ENCODE data around the gene FAM170B. TPM values are rescaled to one million over a fixed set of nuclear protein-coding genes. Genes with fewer than 3 reads are reported as not detected.

FAM170B gene
- not detected for total RNA-seq
- long read RNA-seq = 0 reads

DNA sequence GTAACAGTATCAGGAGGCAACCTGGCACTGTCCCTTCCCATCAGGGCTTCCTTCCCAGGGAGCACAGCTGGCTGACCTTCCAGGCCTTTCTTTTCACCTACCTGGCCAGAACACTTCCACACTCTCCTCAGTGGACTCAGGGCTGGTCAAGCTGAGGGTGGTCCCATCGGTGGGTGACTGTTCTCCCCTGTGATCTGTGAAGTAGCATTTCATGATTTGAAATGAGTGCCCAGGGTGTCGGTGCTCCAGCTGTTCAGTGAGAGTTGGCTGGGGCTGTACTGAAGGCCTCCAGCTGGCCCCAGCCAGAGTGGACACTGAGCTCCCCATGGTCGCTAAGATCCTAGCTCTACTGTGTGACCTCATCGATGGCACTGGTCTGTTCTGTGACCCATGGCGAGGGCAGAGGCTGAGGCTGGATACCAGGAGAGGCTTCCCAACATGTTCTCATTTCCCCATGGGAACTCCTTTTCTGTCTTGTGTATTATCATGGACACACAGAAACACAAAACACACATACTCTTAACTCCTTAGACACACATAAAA is at the start of gene FAM170B:
Gene FAM170B (minus strand): TSS at position 316 of the 543 bp plus-strand sequence. CDS start 103 bp downstream, at position 213.
- TF ChIP-seq, protein P1, sequence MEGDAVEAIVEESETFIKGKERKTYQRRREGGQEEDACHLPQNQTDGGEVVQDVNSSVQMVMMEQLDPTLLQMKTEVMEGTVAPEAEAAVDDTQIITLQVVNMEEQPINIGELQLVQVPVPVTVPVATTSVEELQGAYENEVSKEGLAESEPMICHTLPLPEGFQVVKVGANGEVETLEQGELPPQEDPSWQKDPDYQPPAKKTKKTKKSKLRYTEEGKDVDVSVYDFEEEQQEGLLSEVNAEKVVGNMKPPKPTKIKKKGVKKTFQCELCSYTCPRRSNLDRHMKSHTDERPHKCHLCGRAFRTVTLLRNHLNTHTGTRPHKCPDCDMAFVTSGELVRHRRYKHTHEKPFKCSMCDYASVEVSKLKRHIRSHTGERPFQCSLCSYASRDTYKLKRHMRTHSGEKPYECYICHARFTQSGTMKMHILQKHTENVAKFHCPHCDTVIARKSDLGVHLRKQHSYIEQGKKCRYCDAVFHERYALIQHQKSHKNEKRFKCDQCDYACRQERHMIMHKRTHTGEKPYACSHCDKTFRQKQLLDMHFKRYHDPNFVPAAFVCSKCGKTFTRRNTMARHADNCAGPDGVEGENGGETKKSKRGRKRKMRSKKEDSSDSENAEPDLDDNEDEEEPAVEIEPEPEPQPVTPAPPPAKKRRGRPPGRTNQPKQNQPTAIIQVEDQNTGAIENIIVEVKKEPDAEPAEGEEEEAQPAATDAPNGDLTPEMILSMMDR (IDR thresholded peaks at IDR 0.05) = no peak
- TF ChIP-seq POLR2A (IDR thresholded peaks at IDR 0.05) = no peak
- DNase-seq (no peak), ATAC-seq (no peak)
- H3K9me3 ChIP-seq = no peaks in the 10 kb centered on the region
- no peak within 1 kb of the TSS for H3K4me3 ChIP-seq
- H3K27me3 ChIP-seq = no peaks in the 10 kb centered on the region
- H3K36me3 ChIP-seq = no peaks in the 10 kb centered on the region
- whole genome bisulfite sequencing (ENCODE audit: insufficient coverage, low coverage, low lambda C conversion rate, missing lambda C conversion rate) = 100% methylated on average over 1 of the region's 5 CpGs
- H3K4me1 ChIP-seq = no peaks in the 10 kb centered on the region
- H3K27ac ChIP-seq = no peak within 1 kb of the TSS
- intact Hi-C loops (cut with DNase I) = no loop called here

DNA sequence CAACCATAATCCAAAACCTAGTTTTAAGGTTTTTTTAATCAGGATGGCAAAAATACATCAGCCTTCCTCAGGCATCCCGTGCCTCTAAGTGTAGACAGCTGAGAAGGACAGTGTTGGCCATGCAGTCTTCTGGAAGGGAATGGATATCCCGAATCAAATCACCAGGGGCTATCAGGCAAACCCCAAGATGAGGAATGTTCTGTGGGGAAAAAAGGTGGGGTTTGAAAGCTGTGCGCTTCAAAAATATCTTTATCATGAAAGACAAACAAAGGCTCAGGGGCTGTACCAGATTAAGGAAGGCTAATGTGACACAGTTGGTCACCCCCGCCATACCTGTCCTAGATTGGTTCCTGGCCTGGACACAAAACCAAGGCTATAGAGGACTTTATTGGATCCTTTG is 49.0 kb upstream of the FAM170B start:
- WGBS (ENCODE audit: insufficient coverage, low coverage, low lambda C conversion rate, missing lambda C conversion rate) = 77% methylated on average over 4 of the region's 4 CpGs
- H3K9me3 ChIP-seq = no peaks in the 10 kb centered on the region
- no peak for TF ChIP-seq POLR2A (IDR thresholded peaks at IDR 0.05)
- TF ChIP-seq, protein P1 (IDR thresholded peaks at IDR 0.05) = no peak
- no peak for ATAC-seq
- no peaks in the 10 kb centered on the region for H3K36me3 ChIP-seq
- H3K4me3 ChIP-seq = no peak overlapping the region
- no peak overlapping the region for H3K27ac ChIP-seq
- no peaks in the 10 kb centered on the region for H3K27me3 ChIP-seq
- peaks cover 0 to 3% (median 0%) of the 10 kb centered on the region in 4 donors for H3K4me1 ChIP-seq
- intact Hi-C loops (cut with DNase I) = no loop called here
- DNase-seq = no peak

DNA sequence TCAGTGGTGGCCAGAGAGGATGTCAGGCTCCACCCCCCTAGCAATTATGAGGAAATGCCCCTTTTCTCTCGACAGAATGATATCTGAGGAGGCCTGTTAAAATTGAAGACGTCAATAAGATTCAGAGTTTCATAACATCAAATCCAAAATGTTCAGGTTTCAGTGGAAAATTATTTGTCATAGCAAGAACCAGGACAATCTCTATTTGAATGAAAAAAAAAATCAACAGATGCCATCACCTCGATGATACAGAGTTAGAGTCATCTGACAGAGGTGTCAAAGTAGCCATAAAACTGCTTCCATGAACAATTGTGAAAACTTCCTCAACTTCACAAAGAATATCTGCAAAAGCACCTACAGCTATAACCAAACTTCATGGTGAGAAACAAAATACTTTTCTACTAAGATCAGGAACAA is 46.6 kb upstream of the FAM170B start:
- Histone ChIP-seq H3K9me3 (no peaks in the 10 kb centered on the region), H3K36me3 (no peaks in the 10 kb centered on the region), H3K4me1 (peaks cover 0 to 10% (median 0%) of the 10 kb centered on the region in 4 donors), H3K27ac (no peak overlapping the region), H3K27me3 (no peaks in the 10 kb centered on the region), H3K4me3 (no peak overlapping the region)
- WGBS (ENCODE audit: insufficient coverage, low coverage, low lambda C conversion rate, missing lambda C conversion rate) = 16% methylated on average over 3 of the region's 3 CpGs
- ATAC-seq (no peak), DNase-seq (no peak)
- intact Hi-C loops (cut with DNase I) = no loop called here
- no peak for TF ChIP-seq POLR2A (IDR thresholded peaks at IDR 0.05)
- TF ChIP-seq, protein P1 (IDR thresholded peaks at IDR 0.05) = no peak

DNA sequence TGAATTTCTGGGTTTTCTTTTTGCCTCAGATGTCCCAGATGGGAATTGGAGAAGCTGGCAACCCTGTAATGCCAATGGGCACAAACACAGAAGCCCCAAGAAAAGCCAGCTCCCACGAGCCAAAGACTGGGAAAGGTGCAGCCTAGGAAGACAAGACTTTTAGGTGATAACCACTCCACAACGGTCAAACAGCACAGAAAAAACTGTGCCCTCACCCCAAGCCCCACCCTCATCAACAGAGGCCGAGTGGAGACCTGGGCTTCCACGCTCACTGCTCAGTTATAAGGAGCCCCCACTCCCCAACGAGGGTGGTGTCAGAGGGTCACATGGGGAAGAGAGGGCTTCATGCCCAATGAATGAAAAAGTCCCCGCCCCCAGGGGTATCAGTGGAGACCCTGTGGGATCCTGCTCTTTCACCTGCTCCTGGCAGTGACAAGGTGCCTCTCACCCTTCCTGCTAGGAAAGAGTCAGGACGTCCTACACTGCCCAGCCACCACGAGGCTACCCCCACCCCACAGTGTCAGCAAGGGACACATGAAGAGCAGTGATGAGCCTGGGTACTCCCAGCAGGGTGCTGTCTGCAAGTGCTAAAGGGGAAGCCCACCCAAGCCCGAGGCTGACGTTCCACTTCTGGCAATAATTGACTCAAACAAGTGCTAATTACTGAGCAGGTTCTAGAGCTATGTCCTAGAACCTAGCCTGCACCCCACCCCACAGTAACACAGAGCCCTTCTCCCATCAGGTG is 46.0 kb upstream of the FAM170B start:
- DNase-seq = peak in 1 of 3 donors; percentile 40
- no peaks in the 10 kb centered on the region for H3K9me3 ChIP-seq
- no peak overlapping the region for H3K27ac ChIP-seq
- H3K36me3 ChIP-seq = no peaks in the 10 kb centered on the region
- TF ChIP-seq, protein P1 (IDR thresholded peaks at IDR 0.05) = no peak
- no peak for TF ChIP-seq POLR2A (IDR thresholded peaks at IDR 0.05)
- WGBS (ENCODE audit: insufficient coverage, low coverage, low lambda C conversion rate, missing lambda C conversion rate) = 36% methylated on average over 4 of the region's 10 CpGs
- no peaks in the 10 kb centered on the region for H3K27me3 ChIP-seq
- H3K4me3 ChIP-seq = no peak overlapping the region
- no peak for ATAC-seq
- intact Hi-C loops (cut with DNase I) = no loop called here
- peaks cover 0 to 10% (median 0%) of the 10 kb centered on the region in 4 donors for H3K4me1 ChIP-seq

Data from right lobe of liver (tissue), 6 donors.